Esophagus squamous epithelium (tissue), 4 donors: Measurements from ENCODE around the gene RFPL2.
"Not testable (repeated sequence)": the region's sequence is repeated elsewhere in the genome, so short reads cannot be mapped to it uniquely, and the experiment has no call there.

ENCODE experiments used
- CTCF ChIP-seq, 6 experiments: fragments of 450-650 bp in 4 of 6; fragments of 200-600 bp in 2 of 6; sonication (generic) in 2 of 6; IDR thresholded peaks; one replicate each; pipeline ENCODE4 v1.5.1; 2016 to 2019; ENCODE audit warnings: antibody characterized with exemption in 6 of 6, mild to moderate bottlenecking in 4 of 6, moderate library complexity in 4 of 6
- POLR2A ChIP-seq, 4 donors: fragments of 450-650 bp; IDR thresholded peaks; one replicate each; pipeline ENCODE4 v1.6.1; 2017; ENCODE audit warnings: antibody characterized with exemption in 4 of 4, mild to moderate bottlenecking in 4 of 4, moderate library complexity in 3 of 4

GRCh38 chr22:32147128-32147527 lies 57.7 kb downstream of the RFPL2 start:
- TF ChIP-seq CTCF, POLR2A (IDR thresholded peaks at IDR 0.05): not testable (repeated sequence)
